Bronchial epithelial cell (primary cell): ENCODE data around the gene FAF2. TPM values are rescaled to one million over a fixed set of nuclear protein-coding genes. Genes with fewer than 3 reads are reported as not detected.
A peak's percentile ranks its signal among the peaks of the same experiment; 100 is the strongest.

ENCODE experiments used
- DNase-seq: peaks from one replicate; pipeline ENCODE4 v3.0.0-alpha.2; 2010; ENCODE audit warnings: low read depth
- FAIRE-seq: peaks from 2 replicates; lab custom pipeline; 2011; peaks lifted over from hg19 to GRCh38; lab: Jason Lieb, UNC
- H3K27me3 ChIP-seq: 2 replicates; pipeline ENCODE4 v1.5.1; 2011; ENCODE audit warnings: low read length; ENCODE audit not compliant: control insufficient read depth, insufficient read depth
- H3K36me3 ChIP-seq: 2 replicates; pipeline ENCODE4 v1.5.1; 2011; ENCODE audit warnings: low read length; ENCODE audit not compliant: control insufficient read depth, insufficient read depth
- H3K4me3 ChIP-seq: 2 replicates; pipeline ENCODE4 v1.5.1; 2011; ENCODE audit warnings: mild to moderate bottlenecking, low read depth, low read length, control low read depth
- CTCF ChIP-seq: IDR thresholded peaks from 2 replicates; pipeline ENCODE4 v1.5.1; 2011; ENCODE audit warnings: mild to moderate bottlenecking, moderate library complexity, low read length, control low read depth, inconsistent platforms; ENCODE audit not compliant: insufficient read depth, severe bottlenecking
- total RNA-seq: library from RNA; depleted of rRNA; stranded (reverse); fragments of >200 nt; gene quantifications from 2 replicates; pipeline ENCODE4 v1.2.1, GENCODE V29; 2014

Gene FAF2
- total RNA-seq, 1 donor from 2014 or later, result 34.8 TPM

- H3K4me3 ChIP-seq, result peak within 1 kb of the TSS; percentile 90
- DNase-seq (peak; percentile 88), FAIRE-seq (no peak)
- peaks cover 9% of the 10 kb centered on the region for H3K36me3 ChIP-seq
- TF ChIP-seq CTCF, result no peak
- no peaks in the 10 kb centered on the region for H3K27me3 ChIP-seq
Measured at GRCh38 chr5:176536902-176537553, 88.8 kb downstream of the FAF2 start, which contains the start of gene RNF44. Gene RNF44, minus strand, starts transcription at chr5:176537402. Its CDS starts 4,930 bp downstream, at chr5:176532472.

- DNase-seq, result peak; percentile 98
- peaks cover 6% of the 10 kb centered on the region for H3K36me3 ChIP-seq
- no peak for TF ChIP-seq CTCF
- no peaks in the 10 kb centered on the region for H3K27me3 ChIP-seq
- no peak for FAIRE-seq
- peak overlapping the region; percentile 90 for H3K4me3 ChIP-seq
Measured at GRCh38 chr5:176537554-176538229, 89.5 kb downstream of the FAF2 start.

- DNase-seq, result no peak
- Histone ChIP-seq H3K36me3 (peaks cover under 1% of the 10 kb centered on the region), H3K4me3 (peak overlapping the region; percentile 19)
Measured at GRCh38 chr5:176538230-176538988, 90.2 kb downstream of the FAF2 start.

GRCh38 chr5:176538989-176539384 lies 90.8 kb downstream of the FAF2 start:
- no peak overlapping the region for H3K4me3 ChIP-seq
- no peaks in the 10 kb centered on the region for H3K36me3 ChIP-seq
- TF ChIP-seq CTCF, result no peak
- no peaks in the 10 kb centered on the region for H3K27me3 ChIP-seq
- DNase-seq, result no peak
- FAIRE-seq, result no peak

More at GRCh38 chr5:176538230-176538988, 90.2 kb downstream of the FAF2 start:
- no peak for TF ChIP-seq CTCF
- H3K27me3 ChIP-seq, result no peaks in the 10 kb centered on the region
- no peak for FAIRE-seq

GRCh38 chr5:176540476-176540899 lies 92.3 kb downstream of the FAF2 start:
- FAIRE-seq, result no peak
- TF ChIP-seq CTCF, result no peak
- DNase-seq, result no peak
- Histone ChIP-seq H3K27me3 (no peaks in the 10 kb centered on the region), H3K36me3 (no peaks in the 10 kb centered on the region), H3K4me3 (no peak overlapping the region)
